Measurements from ENCODE around the gene MYH8.

The MYH8 gene

DNA sequence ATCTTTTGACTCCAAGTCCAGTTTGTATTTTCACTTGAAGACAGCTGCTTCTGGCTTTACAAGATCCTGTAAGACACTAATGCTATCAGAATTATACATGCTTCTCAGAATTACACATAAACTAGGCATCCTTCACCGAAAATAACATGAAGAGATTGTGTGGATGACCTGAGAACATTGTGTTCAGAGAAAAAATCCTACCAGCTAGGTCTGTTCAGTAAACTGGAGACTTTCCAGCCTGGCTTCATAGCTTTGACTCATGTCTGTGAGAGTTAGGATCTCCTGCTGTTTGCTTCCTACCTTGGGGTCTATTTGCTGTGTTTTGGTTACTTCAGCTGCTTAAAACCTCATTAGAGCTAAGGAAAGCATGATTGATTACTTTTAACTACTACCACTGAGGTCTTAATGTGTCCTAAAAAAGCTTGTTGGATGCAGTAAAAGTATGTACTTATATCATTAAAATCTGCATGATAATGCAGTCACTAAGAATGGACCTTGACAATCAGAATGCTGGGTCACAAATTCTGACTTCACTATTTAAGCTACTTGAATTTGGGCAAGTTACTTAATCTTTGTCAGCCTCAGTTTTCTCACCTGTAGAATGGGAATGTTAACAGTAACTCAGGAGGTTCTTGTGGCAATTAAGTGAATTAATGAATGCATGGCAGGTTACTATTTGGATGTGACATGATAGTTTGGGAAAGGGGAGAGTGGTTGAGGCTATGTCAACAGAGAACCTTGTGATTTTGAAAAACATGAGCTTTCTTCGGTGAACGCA lies 40.9 kb downstream of the MYH8 start:
- no peak for DNase-seq (ENCODE audit: low read depth)

DNA sequence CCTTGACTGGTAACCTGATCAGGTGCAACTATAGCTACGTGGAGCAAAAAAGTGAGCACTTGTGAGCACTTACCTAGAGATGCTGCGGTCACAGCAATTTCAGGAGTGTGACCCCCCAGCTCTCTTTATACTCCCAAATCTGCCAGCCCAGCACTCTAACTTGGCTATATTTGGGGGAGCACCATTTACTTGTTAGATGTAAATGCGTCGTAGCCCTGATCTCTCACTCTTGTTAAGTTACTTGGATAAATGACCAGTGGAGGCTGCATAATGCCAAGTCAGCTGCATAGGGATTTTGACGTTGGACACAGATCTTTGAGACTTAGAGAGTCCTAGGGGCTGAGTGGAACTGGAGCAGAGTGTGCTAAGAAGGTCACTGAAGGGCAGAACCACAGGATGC lies 48.8 kb downstream of the MYH8 start, which contains the start of gene MYH13:
MYH13 (minus strand) TSS at position 101 of the 400 bp plus-strand sequence. CDS start 8,476 bp downstream, outside the sequence.
- no peak for DNase-seq (ENCODE audit: low read depth)

DNA sequence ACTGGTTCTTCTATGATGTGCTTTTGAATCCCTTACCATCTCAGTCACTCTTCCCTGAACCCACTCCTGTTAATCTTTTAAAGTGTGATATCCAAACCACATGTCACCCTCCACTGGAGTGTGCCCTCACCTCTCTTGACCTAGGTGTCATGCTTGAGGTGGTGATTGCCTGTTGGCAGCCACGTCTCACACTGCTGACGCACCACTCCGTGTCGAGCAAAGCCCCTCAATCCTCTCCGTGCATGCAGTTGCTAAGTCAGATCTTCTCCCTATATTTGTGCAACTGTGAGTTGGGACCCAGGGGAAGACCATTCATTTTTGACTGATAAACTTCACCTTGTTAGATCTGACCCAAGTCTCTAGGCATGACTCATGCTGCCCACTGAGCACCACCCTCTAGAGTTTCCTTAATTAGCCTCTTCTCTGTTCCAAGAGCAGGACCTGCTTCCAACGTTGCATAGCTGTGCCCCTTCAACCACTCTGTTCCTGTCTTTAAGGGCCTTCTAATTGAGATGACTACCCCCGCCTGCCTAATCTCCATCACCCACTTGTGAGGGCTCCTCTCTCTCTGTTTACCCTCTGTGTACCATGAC lies 51.6 kb downstream of the MYH8 start:
- no peak for DNase-seq (ENCODE audit: low read depth)

DNA sequence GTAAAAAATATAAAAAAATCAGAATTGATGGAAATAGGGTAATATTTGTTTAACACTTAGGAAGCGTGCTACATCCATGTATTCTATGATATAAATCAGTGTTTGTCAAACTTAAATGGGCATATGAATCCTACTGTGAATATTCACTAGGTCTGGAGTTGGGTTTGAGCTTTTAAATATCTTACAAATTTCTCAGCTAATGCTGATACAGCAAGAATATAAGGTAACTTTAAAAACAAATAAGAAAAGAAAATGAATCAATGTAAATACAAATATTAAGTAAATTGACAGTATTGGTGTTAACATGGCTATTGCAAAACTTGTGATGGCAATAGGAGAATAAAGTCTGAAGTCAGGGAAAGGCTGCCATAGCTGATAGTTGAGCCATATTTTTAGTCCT lies 52.5 kb downstream of the MYH8 start:
- no peak for DNase-seq (ENCODE audit: low read depth)

DNA sequence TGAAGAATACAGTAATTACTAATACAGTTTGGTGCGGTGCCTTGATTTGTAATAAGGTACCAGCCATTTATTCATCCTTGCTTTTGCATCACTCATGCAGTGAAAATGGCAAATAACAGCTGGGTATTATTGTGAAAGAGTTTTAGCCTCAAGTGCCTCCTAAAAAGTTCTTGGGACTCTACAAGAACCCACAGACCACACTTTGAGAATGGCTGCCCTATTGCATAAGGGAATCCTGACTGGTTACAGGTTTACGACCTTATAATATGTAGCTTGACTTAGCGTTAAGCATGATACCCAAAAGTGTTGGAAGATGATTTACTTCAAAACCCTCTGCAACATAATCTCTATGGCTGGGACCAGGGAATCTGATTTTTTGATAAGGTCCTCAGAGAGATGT lies 53.2 kb downstream of the MYH8 start:
- no peak for DNase-seq (ENCODE audit: low read depth)

DNA sequence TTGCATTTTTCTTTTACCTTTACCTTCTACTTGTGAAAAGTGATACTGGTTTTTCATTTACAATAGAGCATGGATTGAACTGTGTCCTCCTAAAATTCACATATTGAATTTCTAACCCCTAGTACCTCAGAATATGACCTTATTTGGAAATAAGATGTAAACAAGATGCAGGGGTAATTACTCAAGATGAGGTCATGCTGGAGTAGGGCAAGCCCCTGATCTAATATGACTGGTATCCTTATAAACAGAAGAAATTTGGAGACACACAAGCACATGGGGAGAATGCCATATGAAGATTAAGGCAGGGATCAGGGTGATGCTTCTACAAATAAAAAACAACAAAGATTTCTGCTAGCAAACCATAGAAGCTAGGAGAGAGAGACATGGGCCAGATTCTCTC lies 61.2 kb downstream of the MYH8 start:
- DNase-seq (ENCODE audit: low read depth) = no peak

DNA sequence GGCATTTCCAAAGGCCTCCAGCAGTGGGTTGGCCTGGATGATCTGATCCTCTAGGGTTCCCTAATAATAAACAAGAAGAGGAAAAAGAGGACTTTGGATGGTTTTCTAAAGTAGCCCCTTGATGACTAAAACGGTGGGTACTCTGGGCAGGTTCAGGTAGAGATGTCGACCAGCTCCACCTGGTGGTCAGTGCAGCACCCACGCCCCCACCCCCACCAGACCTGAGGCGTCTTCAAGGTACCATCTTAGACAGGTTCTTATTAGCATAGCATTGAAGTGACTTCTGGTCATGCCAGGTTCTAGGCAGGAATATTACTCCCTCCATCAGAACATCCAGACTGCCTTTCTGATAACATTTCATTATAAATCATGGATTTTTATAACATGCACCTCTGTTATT lies 64.0 kb downstream of the MYH8 start:
- DNase-seq (ENCODE audit: low read depth) = no peak

DNA sequence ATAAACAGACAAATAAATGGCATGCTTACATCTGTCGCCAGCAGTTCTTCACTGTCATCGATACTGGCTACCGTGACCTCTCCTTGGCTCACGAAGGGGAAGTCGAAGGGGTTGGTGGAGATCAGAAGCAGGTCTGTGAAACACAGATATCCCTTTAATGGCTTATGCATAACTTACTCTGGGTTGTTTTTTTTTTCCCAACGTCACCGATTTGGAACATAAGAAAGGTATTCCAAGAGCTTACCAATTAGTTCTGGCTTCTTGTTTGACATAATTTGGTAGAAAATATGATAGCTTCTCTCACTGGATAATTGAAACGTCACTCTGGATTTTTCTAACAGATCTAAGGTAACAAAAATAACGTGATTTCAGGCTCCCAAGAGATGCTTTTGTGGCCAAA lies 67.1 kb downstream of the MYH8 start:
- no peak for DNase-seq (ENCODE audit: low read depth)

DNA sequence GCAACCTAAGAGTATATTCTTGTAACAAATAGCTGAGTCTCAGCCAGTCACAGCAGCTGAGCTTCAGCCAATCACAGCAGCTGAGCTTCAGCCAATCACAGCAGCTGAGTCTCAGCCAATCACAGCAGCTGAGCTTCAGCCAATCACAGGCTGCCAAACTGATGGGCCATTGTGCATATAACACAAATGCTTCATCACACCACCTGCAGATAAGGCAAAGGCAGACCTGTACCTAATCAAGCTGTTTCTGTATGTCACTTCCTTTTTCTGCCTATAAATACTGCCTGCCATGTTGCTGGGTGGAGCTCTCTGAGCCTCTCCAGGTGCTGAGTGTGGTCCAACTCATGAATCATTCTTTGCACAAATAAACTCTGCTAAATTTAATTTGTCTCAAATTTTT lies 68.9 kb downstream of the MYH8 start:
- no peak for DNase-seq (ENCODE audit: low read depth)

DNA sequence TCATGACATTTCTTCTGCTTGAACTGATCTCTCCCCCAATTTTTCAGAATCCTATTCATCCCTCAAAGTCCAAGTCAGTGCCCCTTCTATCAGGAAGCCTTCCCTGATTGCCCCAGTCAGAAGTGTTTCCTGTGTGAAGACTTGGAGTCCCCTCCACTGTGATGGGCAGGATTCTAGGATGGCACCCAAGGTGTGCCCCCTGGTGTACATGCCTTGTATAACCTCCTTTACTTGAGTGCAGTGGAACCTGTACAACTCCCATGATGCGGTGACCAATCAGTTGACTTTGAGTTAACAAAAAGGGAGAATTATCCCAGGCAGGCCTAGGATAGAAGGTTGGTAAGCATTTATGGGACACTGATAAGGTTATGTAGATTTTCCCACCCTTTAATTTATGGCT lies 72.3 kb downstream of the MYH8 start:
- no peak for DNase-seq (ENCODE audit: low read depth)

DNA sequence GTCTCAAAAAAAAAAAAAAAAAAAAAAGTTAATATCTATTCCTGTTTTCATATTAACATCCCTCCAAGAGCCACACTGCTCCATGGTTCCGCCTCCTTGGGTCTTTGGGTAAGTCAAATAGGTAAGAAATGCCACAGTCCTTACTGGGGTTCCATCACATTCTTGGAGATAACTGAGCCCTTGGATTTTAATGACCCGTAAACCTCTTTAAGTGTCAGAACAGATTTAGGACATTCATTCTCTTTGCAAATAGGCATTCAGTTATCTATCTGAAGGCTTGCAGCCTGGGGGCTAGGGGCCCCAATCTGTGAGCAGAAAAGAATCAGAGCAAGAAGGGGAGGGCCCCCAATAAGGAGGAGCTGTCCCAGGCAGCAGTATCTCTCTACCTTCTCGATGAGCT lies 76.9 kb downstream of the MYH8 start:
- no peak for DNase-seq (ENCODE audit: low read depth)

Measured in stimulated activated CD8-positive, alpha-beta memory T cell treated with anti-CD3 and anti-CD28 coated beads, Interleukin-12 subunit alpha, Interleukin-12 subunit beta, amount 100 ng/mL, for 4 hours (primary cell).